Measurements from ENCODE around the gene PHYH.
A peak's percentile ranks its signal among the peaks of the same experiment; 100 is the strongest.
"Not testable (repeated sequence)": the region's sequence is repeated elsewhere in the genome, so short reads cannot be mapped to it uniquely, and the experiment has no call there.

The PHYH gene

GRCh38 chr10:13319166-13319565, 19.3 kb upstream of the PHYH start:
- DNase-seq, result no peak

DNA sequence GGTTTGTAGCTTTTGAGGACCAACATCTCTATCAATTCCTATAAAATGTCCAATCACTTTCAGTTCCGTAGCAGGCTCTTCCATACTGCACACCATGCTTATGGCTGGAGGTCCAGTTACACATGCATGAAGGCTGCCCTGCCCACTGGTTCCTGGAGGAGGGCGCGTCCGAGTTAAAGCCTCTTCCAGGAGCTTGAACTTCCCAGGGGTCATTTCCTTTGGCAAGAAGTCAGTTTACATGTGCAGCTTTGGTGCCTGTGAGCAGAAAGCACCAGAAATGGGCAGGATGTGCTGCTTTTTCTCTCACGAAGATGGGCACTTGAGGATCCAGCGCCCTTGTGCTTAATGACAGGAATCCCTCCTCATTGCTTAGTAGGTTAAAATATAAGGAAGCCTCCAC, 17.6 kb upstream of the PHYH start:
- no peak for DNase-seq

DNA sequence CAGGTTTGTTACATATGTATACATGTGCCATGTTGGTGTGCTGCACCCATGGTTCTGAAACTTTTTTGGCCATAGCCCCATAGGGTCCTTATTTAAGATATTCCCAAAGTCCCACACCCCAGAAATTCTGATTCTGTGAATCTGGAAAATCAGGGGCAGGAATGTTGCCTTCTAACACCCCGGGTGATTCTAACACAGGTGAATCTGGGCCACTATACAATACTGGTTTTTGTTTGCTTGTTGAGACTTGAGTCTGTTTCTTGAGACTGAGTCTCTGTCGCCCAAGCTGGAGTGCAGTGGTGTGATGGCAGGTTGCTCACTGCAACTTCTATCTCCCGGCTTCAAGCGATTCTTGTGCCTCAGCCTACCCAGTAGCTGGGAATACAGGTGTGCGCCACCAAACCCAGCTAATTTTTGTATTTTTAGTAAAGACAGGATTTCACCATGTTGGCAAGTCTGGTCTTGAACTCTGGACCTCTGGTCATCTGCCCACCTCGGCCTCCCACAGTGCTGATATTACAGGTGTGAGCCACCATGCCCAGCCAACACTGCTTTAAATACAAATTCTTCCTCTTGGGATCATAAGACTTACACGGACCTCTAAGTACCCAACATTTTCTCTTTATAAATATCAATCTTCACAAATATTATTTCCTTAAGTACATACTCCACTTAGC, 16.9 kb upstream of the PHYH start:
- DNase-seq, result no peak

GRCh38 chr10:13315361-13315760, 15.5 kb upstream of the PHYH start:
- DNase-seq, result no peak

DNA sequence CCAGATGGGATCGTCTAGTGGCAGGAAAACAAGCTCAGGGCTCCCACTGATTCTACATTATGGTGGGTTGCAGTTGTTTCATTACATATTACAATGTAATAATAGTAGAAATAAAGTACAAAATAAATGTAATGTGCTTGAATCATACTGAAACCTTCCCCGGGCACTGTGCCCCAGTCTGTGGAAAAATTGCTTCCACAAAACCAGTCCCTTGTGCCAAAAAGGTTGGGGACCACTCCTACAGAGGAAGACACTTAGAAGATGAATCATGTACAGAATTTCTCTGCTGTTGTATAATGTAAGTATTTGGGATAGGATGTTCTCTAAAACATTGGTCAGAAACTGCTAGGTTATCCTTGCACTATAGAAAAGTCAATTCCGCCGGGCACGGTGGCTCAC, 11.3 kb upstream of the PHYH start:
- DNase-seq, result no peak

DNA sequence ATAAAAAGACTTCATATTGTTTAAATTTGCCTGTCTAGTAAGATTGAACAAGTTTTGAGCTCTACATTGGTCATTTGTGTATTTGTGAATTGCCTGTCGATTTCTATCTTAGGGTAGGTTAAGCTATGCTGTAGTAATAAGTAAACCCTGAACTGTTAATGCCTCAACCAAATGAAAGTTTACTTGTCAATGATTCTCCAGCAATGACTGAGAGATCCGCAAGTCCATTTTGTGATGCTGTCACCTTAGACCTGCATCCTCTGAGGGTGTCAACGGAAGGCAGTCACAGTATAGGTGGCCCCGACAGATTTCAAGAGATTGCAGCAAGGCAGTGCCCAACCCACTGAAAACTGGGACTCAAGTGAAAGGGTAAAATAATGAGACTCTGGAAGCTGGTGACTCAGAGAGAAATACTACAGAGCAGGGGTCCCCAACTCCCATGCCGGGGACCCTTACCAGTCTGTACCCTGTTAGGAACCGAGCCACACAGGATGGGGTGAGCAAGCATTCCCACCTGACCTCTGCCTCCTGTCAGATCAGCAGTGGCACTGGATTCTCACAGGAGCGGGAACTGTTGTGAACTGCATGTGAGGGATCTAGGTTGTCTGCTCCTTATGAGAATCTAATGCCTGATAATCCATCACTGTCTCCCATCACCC, 10.8 kb upstream of the PHYH start:
- no peak for DNase-seq

GRCh38 chr10:13309792-13310191, 9.9 kb upstream of the PHYH start:
- no peak for DNase-seq

DNA sequence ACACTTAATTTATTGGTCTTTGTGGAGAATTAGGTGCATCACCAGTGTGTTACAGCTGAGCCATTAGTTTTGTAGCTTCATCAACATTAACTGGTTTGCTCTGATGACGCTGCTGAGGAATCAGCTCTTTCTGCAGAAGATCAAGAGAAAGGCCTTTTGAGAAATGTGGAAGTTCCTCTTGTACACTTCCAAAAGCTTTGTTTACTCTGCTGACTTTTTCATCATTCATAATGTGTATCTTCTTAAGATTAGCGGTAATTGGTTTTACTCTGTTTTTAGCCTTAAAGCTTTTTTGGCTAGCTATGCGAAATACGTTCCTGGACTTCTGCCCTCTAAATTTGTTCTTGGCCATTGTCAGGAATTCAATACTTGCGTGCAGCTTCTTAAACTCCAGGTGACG, 8.2 kb upstream of the PHYH start:
- DNase-seq, result no peak

- no peak for DNase-seq
Measured at GRCh38 chr10:13306103-13306502, 6.2 kb upstream of the PHYH start.

DNA sequence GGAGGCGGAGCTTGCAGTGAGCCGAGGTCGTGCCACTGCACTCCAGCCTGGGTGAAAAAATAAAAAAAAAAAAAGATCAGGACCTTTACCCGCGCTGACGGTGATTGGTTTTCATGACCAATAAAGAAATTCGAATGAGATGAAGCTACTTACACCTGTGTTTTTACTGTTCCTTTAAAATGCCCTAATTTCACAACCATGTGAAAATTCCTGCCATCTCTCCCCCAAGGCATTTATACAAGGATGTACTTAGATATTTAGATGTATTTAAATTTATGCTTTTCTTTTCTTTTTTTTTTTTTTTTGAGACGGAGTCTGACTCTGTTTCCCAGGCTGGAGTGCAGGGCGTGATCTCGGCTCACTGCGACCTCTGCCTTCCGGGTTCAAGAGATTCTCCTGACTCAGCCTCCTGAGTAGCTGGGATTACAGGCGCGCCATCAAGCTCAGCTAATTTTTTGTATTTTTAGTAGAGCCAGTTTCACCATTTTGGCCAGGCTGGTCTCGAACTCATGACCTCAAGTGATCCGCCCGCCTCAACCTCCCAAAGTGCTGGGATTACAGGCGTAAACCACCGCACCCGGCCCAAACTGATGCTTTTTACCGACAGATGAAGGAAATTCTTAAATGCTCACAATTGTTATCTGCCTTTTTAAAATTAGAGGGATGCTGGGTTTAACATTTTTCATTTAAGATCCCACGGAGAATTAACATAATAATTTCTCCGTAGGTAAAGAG, 3.1 kb upstream of the PHYH start:
- DNase-seq, result no peak

DNA sequence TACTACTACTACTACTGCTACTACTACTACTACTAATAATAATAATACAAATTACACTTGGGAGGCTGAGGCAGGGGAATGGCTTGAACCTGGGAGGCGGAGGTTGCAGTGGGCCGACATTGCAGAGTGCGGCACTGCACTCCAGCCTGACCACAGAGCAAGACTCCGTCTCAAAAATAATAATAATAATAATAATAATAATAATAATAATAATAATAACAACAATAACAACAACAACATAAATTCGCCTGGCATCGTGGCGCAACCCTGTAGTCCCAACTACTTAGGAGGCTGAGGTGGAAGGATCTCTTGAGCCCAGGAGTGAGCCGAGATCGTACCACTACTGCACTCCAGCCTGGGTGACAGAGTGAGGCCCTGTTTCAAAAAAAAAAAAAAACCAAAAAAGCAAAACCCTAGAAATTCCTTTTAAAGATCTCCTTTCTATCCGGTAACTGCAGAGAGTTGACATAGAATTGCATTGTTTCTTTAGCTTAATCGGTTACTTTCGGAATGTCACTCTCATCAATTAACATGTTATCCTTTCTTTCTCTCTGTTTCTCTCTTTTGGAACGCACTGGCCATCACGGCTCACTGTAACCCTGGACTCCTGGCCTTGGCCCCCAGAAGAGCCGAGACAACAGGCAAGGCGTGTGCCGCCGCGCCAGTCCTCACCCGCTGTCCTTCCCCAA, 972 bp downstream of the PHYH start:
- DNase-seq, result no peak

DNA sequence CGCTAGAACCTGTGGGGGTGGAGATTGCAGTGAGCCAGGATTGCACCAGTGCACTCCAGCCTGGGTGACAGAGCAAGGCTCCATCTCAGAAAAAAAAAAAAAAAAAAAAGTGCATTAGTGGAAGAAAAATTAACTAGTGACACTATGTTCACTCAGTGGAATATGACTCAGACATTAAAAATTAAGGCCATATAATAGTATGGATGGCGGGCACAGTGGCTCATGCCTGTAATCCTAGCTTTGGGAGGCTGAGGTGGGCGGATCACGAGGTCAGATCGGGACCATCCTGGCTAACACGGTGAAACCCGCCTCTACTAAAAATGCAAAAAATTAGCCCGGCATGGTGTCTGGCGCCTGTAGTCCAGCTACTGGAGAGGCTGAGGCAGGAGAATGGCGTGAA, 3.4 kb downstream of the PHYH start:
- DNase-seq, result no peak

- no peak for DNase-seq
Measured at GRCh38 chr10:13294784-13295183, 5.1 kb downstream of the PHYH start.

DNA sequence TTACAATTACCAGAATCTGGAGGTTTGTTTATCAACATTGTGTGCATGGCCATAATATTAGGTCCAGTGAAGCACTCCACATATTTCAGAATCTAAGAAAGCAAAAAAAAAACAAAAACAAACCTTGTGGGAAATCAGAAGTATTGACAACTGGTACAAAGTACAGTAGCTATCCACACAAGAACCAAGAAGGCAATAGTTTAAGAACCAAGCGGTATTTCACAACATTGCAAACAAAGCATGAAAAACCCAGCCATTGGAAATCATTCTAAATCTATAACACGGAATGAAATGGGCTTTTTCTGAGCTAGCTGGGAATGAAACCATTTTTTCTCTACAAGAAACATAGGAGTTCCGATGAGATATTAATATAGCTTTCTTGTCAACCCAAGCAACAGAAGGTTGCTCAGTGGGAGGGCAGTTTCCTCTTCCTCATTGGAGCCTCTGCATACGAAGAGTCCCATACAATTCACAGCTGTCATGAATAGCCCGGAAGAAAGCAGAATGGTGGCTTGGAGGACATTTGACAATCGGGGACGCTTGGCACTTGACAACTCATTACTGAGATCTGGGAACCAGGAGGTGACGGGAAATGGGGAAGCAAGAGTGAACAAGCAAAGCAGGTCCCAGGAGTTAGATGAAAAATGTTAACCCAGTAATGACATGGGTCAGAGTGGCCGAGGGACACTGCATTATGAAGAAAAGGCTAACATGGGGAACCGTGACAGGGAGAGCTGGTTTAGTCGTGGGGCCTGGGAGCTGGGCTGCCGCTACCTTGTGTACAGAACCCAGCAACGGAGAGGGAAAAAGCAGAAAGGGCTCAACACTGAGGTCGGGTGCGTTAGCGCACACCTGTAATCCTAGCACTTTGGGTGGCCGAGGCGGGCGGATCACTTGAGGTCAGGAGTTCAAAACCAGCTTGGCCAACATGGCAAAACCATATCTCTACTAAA, 7.8 kb downstream of the PHYH start:
- DNase-seq, result no peak

- no peak for DNase-seq
Measured at GRCh38 chr10:13291061-13291460, 8.8 kb downstream of the PHYH start.

DNA sequence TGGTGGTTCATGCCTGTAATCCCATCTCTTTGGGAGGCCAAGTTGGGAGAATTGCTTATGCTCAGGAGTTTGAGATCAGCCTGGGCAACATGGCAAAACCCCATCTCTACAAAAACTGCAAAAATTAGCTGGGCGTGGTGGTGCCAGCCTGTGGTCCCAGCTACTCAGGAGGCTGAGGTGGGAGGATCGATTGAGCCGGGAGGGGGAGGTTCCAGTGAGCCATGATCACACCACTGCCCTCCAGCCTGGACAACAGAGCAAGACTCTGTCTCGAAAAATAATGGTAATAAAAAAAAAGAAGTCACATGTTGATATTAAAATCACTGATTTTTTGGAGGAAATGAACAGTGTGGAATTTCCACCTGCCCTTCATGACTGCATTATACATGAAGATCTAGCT, 15.8 kb downstream of the PHYH start:
- no peak for DNase-seq

GRCh38 chr10:13282348-13282747, 17.5 kb downstream of the PHYH start:
- not testable (repeated sequence) for DNase-seq

- DNase-seq, result no peak
Measured at GRCh38 chr10:13276749-13277365, 23.0 kb downstream of the PHYH start.

- DNase-seq, result not testable (repeated sequence)
Measured at GRCh38 chr10:13276146-13276545, 23.7 kb downstream of the PHYH start.

- no peak for DNase-seq
Measured at GRCh38 chr10:13272164-13272571, 27.7 kb downstream of the PHYH start.

GRCh38 chr10:13271552-13272163, 28.2 kb downstream of the PHYH start:
- DNase-seq, result peak; percentile 71

All from stimulated activated CD8-positive, alpha-beta memory T cell treated with anti-CD3 and anti-CD28 coated beads, Interleukin-4, amount 100 ng/mL, for 48 hours (primary cell).